Stimulated activated CD8-positive, alpha-beta memory T cell treated with anti-CD3 and anti-CD28 coated beads, Interleukin-15, amount 100 ng/mL, for 48 hours (primary cell): ENCODE data around the gene RAI1.
A peak's percentile ranks its signal among the peaks of the same experiment; 100 is the strongest.

ENCODE experiments used
- DNase-seq, 2 donors: peaks; one replicate each; pipeline ENCODE4 v3.0.0-alpha.2; 2020; ENCODE audit warnings: low read depth in 2 of 2

The RAI1 gene

GRCh38 chr17:17815062-17815406 is 133.8 kb downstream of the RAI1 start:
- DNase-seq: no peak

GRCh38 chr17:17815436-17816200 is 134.4 kb downstream of the RAI1 start:
- no peak for DNase-seq

GRCh38 chr17:17816240-17816814 is 135.1 kb downstream of the RAI1 start:
- no peak for DNase-seq

- DNase-seq: no peak
These were observed 135.7 kb downstream of the RAI1 start for GRCh38 chr17:17816831-17817551.

- DNase-seq: no peak
These were observed 136.3 kb downstream of the RAI1 start for GRCh38 chr17:17817552-17817947.

- DNase-seq: no peak
These were observed 136.8 kb downstream of the RAI1 start for GRCh38 chr17:17818088-17818526.

GRCh38 chr17:17819111-17819510 is 137.9 kb downstream of the RAI1 start:
- no peak for DNase-seq

- peak; percentile 75 to 84 for DNase-seq
These were observed 138.3 kb downstream of the RAI1 start for GRCh38 chr17:17819561-17819995.

GRCh38 chr17:17820046-17820445 is 138.8 kb downstream of the RAI1 start:
- no peak for DNase-seq

- no peak for DNase-seq
These were observed 139.4 kb downstream of the RAI1 start for GRCh38 chr17:17820463-17821158.

- no peak for DNase-seq
These were observed 140.9 kb downstream of the RAI1 start for GRCh38 chr17:17822189-17822588.

- no peak for DNase-seq
These were observed 141.4 kb downstream of the RAI1 start for GRCh38 chr17:17822616-17823015.

- DNase-seq: peak; percentile 70 to 78
These were observed 142.3 kb downstream of the RAI1 start for GRCh38 chr17:17823433-17824118.

- DNase-seq: no peak
These were observed 143.0 kb downstream of the RAI1 start for GRCh38 chr17:17824119-17824782.

GRCh38 chr17:17824783-17825614 is 143.7 kb downstream of the RAI1 start:
- DNase-seq: no peak

- no peak for DNase-seq
These were observed 145.1 kb downstream of the RAI1 start for GRCh38 chr17:17826342-17826713.

- DNase-seq: no peak
These were observed 145.9 kb downstream of the RAI1 start for GRCh38 chr17:17826942-17827785.

GRCh38 chr17:17827826-17828621 is 146.8 kb downstream of the RAI1 start:
- DNase-seq: no peak

- no peak for DNase-seq
These were observed 149.0 kb downstream of the RAI1 start for GRCh38 chr17:17830269-17830567.
